Skin epidermis (tissue), 12 donors: ENCODE data around the gene ATP5F1E.

Source experiments
- H3K27ac ChIP-seq, 21 experiments: fragments of 200-600 bp; sonication (generic) in 11 of 21; one replicate each; pipeline ENCODE4 v1.5.0; 2020; ENCODE audit warnings: mild to moderate bottlenecking in 3 of 21, inconsistent platforms in 2 of 21, moderate library complexity in 2 of 21
- H3K4me3 ChIP-seq, 7 experiments: fragments of 200-600 bp; sonication (generic) in 2 of 7; one replicate each; pipeline ENCODE4 v1.5.0; 2020; ENCODE audit warnings: inconsistent platforms in 2 of 7, mild to moderate bottlenecking in 2 of 7, moderate library complexity in 1 of 7

Gene ATP5F1E

DNA sequence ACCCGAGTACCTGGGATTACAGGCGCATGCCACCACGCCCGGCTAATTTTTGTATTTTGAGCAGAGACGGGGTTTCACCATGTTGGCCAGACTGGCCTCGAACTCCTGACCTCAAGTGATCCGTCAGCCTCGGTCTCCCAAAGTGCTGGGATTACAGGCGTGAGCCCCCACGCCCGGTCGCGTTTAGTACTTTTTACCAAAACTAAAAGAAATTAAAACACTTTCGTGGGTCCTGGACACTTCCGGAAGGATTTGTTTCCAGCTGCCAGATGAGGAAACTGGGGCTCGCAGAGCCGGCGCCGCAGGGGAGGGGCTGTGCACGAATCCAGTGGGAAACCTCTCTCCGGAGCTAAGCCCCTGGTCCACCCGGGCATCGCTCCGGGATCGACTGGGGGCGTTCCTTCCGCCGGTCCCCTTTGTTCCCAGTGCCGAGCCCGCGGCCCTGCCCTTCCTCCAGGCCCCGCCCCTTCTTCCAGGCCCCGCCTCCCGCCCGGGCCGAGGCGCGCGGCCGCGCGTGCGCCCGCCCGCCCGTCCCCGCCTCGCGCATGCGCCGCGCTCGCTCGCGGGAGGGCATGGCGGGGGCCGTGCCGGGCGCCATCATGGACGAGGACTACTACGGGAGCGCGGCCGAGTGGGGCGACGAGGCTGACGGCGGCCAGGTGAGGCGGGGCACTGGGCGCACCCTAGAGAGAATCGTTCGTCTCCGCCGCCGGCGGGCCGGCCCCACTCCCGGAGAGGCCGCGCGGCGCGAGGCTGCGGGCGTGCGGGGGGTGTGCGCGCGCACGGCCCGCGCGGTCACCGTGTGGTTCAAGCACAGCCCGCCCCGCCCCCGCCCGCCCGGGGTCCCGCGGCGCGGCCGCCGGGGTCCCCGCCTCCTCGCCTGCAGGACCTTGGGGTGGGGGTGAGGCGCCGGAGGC lies 51.2 kb downstream of the ATP5F1E start, which contains the start of gene NELFCD:
NELFCD (plus strand) TSS at position 546 of the 917 bp plus-strand sequence; CDS start at position 600, 54 bp downstream.
- Histone ChIP-seq H3K27ac (peak within 1 kb of the TSS; percentile 70 to 94 (median 85)), H3K4me3 (peak within 1 kb of the TSS; percentile 42 to 81 (median 73))

DNA sequence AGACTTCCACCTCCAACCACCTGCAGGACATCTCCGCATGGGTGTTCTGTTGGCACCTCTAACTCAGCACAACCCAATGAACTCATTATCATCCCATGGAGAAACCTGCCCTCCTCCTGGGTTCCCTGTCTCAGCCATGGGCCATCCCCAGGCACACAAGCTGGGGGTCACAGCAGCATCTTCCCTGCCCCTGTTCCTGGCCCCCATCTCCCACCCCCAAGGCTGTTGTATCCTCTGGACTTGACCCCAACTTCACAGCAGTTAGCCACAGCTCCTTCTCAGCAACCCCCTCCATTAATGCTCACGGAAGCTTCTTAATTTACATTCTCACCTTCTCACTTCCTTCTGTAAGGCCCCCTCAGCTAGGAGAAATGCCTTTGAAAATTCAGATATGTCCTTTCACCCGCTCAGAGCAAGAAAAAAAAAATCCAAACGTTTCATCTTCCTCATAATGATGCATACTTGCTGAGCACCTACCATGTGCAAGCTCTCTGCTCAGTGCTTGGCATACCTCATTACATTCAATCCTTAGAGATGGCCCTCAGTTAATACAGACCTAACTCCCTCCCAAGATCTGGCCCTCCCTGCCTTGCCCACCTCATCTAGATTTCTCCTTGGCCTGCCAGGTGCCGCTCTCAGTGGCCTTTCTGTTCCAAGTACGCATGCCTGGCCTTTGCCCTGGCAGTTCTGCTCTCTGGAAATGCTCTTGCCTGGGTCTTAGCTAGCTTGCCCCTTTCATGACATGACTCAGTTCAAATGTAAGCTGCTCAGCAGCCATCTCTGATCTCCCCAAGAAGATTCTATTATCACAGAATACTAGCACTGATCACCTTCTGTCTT lies 53.6 kb downstream of the ATP5F1E start:
- no peak overlapping the region for H3K4me3 ChIP-seq

DNA sequence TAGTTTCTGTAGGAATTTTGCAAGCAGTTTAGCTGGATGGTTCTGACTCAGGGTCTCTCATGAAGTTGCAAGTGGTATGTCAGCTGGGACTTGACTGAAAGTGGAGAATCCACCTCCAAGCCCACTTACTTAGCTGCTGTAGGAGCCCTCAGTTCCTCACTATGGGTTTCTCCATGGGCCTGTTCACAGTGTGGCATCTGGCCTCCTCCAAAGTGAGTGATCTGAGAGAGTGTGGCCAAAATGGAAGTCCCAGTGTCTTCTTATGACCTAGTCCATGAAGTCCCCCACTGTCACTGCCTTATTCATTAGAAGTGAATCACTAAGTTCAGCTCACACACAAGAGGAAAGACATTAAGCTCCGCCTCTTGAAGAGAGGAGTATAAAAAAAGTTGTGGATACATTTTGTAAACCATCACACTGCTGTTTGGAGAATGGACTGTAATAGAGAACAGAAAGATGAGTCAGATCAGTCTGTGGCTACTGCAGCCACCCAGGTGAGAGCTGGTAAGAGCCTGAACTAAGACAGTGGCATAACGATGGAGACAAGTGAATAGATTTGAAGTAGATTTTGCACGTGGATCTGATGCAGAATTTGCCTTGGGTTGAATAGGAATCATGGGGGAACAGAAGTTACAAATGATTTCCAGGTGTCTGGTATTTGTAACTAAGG lies 55.9 kb downstream of the ATP5F1E start:
- Histone ChIP-seq H3K4me3 (no peak overlapping the region), H3K27ac (no peak overlapping the region)

More for the DNA sequence above, 53.6 kb downstream of the ATP5F1E start:
- no peak overlapping the region for H3K27ac ChIP-seq
